GM12865 (cell line): ENCODE results near the gene REXO5.
A peak's percentile ranks its signal among the peaks of the same experiment; 100 is the strongest.

ENCODE experiments used
- DNase-seq: peaks from one replicate; pipeline ENCODE4 v3.0.0; 2010; ENCODE audit warnings: low read depth
- H3K4me3 ChIP-seq: 2 replicates; pipeline ENCODE4 v1.5.1; 2011; ENCODE audit warnings: mild to moderate bottlenecking, low read depth, low read length, control low read depth
- TF ChIP-seq, protein P1 (sequence below): IDR thresholded peaks from 2 replicates; pipeline ENCODE4 v1.5.1; 2011; ENCODE audit warnings: low read length, control low read depth, low read depth, inconsistent platforms; ENCODE audit not compliant: insufficient read depth; ENCODE audit errors: missing control alignments

The REXO5 gene

DNA sequence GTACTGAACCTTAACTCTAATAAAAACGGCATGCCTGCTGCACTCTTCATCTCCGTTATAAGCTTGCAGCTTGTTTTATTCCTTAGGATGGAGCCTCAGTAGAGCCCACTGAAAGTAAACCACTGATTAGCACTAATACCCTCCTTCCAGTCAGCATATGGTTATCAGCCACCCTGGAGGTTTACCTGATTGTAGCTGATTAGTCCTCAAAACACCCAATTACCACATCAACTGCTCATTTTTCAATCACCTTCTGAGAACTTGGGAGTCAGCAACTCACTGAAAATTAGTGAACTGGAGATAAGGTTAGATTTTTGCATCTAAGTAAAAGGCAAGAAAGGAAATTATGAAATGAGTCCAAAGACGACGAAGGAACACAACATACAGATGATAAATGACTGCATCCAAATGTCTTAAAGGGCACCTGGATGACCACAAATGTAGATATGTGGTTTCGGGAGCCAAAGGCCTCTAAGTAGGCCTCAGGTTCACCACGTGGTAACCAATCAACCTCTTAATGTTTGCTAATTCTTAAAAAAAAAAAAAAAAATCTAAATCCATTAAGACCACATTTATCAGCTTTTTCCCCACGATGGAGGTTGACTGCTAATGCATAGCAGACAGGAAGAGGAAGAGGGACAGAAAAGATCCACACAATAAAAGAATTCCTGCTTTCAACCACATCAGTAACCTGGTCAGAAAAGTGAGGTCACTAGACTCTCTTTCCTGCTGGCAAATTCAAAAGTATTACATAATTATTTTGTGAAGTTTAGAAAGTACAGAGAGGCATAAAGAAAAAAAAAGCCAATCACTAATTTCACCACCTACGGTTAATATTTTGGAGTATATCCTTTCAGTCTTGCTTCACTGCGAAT lies 65.9 kb downstream of the REXO5 start:
- TF ChIP-seq, protein P1, sequence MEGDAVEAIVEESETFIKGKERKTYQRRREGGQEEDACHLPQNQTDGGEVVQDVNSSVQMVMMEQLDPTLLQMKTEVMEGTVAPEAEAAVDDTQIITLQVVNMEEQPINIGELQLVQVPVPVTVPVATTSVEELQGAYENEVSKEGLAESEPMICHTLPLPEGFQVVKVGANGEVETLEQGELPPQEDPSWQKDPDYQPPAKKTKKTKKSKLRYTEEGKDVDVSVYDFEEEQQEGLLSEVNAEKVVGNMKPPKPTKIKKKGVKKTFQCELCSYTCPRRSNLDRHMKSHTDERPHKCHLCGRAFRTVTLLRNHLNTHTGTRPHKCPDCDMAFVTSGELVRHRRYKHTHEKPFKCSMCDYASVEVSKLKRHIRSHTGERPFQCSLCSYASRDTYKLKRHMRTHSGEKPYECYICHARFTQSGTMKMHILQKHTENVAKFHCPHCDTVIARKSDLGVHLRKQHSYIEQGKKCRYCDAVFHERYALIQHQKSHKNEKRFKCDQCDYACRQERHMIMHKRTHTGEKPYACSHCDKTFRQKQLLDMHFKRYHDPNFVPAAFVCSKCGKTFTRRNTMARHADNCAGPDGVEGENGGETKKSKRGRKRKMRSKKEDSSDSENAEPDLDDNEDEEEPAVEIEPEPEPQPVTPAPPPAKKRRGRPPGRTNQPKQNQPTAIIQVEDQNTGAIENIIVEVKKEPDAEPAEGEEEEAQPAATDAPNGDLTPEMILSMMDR, result no peak
- no peak overlapping the region for H3K4me3 ChIP-seq
- peak; percentile 44 for DNase-seq

DNA sequence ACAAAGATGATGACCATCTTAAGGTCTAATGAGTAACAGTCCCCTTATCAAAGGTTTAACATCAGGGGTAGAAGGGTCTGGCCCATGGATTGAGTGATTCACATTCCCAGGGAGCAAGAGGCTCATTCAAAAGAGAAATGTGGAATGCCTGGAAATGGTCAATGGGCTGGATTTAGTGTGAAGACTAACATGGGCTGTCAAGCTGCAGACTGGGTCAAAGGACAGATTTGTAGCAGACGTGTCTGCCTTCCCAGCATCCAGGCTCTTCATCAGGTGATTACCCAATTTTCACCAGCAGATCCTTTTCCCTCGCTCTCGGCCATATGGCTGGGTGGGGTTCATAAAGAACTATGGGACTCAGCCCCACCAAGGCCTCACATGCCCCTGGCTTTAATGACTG lies 67.0 kb downstream of the REXO5 start:
- TF ChIP-seq, protein P1, result no peak
- no peak overlapping the region for H3K4me3 ChIP-seq
- DNase-seq, result no peak

DNA sequence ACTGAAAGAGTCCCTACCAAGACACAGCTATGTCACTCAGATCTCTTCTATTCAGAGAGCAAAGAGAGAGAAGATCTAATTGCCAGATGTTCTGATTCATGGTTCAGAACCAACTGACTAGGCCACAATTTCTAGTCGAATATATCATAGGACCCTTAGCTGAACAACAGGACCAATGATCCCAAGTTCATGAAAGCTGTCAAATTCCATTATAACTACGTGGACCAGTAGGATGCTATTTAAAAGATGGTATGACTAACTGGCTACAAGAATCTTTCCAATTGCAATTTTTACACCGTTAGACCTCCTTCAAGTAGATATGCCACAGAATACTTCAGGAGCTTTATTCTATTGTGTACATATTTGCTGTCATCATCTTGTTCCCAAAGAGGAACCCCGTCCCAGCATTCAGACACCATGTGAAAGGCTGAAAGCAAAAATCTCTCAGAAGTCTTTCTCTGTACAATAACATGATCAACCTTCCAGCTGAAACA lies 67.8 kb downstream of the REXO5 start:
- TF ChIP-seq, protein P1, result no peak
- no peak overlapping the region for H3K4me3 ChIP-seq
- peak; percentile 10 for DNase-seq

DNA sequence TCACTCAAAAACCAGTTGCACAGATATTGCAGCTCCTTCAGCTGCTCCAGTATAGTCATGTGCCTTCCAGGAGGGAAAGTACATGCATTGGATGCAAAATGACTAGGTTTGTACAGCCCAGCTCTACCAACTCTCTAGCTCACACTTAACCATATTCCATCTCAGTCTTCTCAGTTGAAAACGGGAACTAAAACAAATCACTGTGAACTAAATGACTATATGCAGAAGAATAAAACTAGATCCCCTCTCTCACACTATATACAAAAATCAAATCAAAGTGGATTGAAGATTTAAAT lies 69.0 kb downstream of the REXO5 start:
- H3K4me3 ChIP-seq, result 0 out of 2 replicates have a peak overlapping the region, but pooled peaks have one; percentile 26
- peak; percentile 57 for DNase-seq
- TF ChIP-seq, protein P1, result no peak

DNA sequence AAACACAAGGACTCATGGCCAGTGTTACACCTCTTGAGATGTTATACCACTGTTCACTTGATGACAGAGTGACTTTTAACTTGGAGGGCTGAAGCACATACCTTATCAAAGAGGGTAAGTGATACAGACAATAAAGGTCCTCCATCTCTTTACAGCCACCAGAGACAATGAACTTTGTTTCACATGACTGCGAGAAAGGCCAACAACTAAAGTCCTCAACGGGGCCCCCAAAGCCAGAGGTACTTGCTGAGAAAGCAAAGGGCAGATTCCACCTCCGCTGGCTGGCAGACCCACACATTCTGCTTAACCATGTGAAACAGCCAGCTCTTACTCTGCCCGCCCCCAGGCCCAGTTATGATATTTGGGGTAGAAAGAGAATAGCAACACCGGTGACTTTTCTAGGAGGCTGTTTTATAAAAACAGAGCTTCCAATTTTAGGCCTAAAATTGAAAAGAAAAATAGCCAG lies 72.4 kb downstream of the REXO5 start:
- no peak overlapping the region for H3K4me3 ChIP-seq
- TF ChIP-seq, protein P1, result no peak
- DNase-seq, result peak; percentile 22

DNA sequence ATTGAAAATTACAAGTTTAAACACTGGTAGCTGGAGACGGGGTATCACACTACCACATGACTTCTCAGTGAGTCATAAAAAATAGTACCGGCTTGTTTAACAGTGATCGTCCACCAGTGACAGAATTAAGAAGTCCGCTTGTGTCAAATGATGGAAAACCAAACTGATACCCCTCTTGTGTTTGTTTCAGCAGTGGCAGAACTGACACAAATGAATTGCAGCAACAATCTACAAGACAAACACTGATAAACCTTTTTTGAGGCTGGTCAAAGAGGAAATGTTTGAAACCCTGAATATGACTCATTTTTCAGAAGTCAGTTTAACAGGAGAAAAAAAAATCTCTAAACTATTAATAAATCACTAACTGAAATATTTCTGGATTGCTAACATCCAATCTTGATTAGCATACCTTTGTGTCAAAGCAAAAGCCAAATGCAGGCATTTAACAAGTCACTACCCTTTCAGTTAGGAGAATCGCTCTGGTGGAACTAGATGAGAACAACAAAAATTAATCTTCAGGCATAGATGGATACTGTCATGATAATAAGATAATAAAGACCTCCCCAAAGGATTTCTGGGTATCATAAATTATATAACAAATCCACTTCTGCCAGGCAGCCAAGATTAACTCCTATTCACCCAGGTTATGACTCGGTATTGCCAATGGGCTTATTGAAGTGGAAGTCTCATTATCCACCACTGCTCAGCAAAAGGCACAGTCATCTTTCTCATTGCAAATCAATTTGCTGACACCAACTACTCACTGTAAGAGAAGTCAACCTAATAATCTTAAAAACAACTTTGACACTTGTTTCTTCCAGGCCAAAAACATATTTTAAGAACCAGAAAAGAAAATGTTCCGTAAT lies 73.1 kb downstream of the REXO5 start:
- peak; percentile 78 for DNase-seq
- H3K4me3 ChIP-seq, result no peak overlapping the region

More for the DNA sequence above, 73.1 kb downstream of the REXO5 start:
- TF ChIP-seq, protein P1, result no peak
